Measurements from ENCODE around the gene ZDHHC7.

ZDHHC7 gene

DNA sequence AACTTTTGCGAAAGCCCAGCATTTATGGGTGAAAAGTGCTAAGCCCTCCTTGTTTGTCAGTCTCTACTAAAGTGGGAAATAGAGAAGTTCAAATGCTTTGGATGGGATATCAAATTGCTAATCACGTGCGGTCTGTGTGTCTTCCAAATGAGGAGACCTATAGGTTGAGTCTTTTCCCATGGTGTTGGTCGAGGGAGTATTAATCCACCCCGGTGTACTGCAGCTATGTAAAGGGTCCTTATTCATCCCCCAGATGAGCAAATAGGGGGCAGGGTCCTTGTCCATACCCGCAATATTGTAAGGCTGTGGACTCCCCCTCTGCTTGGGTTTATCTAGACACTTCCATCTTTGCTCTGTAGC lies 30.8 kb upstream of the ZDHHC7 start:
- H3K36me3 ChIP-seq (ENCODE audit: control insufficient read depth, low read length) = no peaks in the 10 kb centered on the region
- H3K9me3 ChIP-seq (ENCODE audit: control insufficient read depth, insufficient read depth, low read length) = no peaks in the 10 kb centered on the region
- H3K27me3 ChIP-seq (ENCODE audit: control insufficient read depth, low read length) = peaks cover 6% of the 10 kb centered on the region
- no peak for TF ChIP-seq EZH2phosphoT487 (IDR thresholded peaks at IDR 0.05; ENCODE audit: borderline replicate concordance, low read length)
- TF ChIP-seq, protein P1, sequence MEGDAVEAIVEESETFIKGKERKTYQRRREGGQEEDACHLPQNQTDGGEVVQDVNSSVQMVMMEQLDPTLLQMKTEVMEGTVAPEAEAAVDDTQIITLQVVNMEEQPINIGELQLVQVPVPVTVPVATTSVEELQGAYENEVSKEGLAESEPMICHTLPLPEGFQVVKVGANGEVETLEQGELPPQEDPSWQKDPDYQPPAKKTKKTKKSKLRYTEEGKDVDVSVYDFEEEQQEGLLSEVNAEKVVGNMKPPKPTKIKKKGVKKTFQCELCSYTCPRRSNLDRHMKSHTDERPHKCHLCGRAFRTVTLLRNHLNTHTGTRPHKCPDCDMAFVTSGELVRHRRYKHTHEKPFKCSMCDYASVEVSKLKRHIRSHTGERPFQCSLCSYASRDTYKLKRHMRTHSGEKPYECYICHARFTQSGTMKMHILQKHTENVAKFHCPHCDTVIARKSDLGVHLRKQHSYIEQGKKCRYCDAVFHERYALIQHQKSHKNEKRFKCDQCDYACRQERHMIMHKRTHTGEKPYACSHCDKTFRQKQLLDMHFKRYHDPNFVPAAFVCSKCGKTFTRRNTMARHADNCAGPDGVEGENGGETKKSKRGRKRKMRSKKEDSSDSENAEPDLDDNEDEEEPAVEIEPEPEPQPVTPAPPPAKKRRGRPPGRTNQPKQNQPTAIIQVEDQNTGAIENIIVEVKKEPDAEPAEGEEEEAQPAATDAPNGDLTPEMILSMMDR (IDR thresholded peaks at IDR 0.05; ENCODE audit: low read depth, low read length, poor library complexity, severe bottlenecking) = no peak
- H3K4me2 ChIP-seq (ENCODE audit: low read length) = no peak overlapping the region
- H4K20me1 ChIP-seq (ENCODE audit: control insufficient read depth, insufficient read depth, low read depth, low read length) = no peaks in the 10 kb centered on the region
- no peak overlapping the region for H3K27ac ChIP-seq (ENCODE audit: low read depth, low read length)
- H3K4me3 ChIP-seq (ENCODE audit: low read length) = no peak overlapping the region
- H3F3A ChIP-seq (ENCODE audit: control insufficient read depth, insufficient read depth) = no peaks in the 10 kb centered on the region
- H3K79me2 ChIP-seq (ENCODE audit: control insufficient read depth, low read length) = no peaks in the 10 kb centered on the region
- no peaks in the 10 kb centered on the region for H3K4me1 ChIP-seq (ENCODE audit: control insufficient read depth, low read length)
- H3K9me2 ChIP-seq (replicated peaks; ENCODE audit: control insufficient read depth, low read length) = no peaks in the 10 kb centered on the region

DNA sequence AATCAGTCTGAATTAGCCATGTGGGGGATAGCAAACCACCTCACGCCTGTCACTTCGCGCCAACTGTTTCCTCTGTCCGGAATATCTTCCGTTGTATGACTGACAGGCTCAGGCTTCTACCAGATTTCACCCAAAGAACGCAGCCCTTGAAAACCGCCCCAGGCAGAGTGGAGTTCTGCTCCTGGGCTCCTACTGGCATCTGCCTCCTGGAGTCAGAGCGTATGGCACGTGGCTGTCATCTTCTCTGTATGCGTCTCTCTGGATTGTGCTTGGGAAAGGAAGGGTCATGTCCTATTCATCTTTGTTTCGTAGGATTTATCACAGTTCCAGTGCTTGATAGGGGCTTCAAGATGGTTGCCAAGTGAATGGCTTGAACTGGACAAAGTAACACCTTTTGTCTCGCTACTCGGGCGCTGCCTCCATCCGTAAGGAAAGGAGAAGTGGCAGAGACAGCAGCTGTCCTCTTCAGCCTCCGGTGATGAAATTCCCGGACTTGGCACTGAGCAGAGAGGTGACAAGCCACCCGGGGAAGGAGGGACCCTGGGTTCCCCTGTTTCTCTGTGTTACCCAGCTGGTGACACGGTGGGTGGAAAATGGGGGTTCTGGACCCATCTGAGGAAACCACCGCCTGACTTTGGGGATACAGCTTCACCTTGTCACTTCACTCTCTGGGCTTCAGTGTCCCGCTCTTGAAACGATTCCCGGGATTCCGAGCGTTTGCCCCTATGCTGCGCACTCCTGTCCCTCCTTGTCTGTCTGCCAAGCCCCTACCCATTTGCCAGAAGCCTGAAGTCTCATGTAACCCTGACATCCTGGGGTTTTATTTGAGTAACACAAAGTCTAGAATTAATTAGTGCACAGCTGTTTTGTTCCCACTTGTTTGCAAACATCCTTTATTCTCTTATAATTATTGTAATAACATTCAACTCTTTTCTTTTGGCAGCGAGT lies 30.2 kb upstream of the ZDHHC7 start:
- Histone ChIP-seq H3F3A (ENCODE audit: control insufficient read depth, insufficient read depth) (no peaks in the 10 kb centered on the region), H3K36me3 (ENCODE audit: control insufficient read depth, low read length) (no peaks in the 10 kb centered on the region), H3K9me2 (replicated peaks; ENCODE audit: control insufficient read depth, low read length) (no peaks in the 10 kb centered on the region), H3K4me2 (ENCODE audit: low read length) (no peak overlapping the region), H3K27me3 (ENCODE audit: control insufficient read depth, low read length) (peaks cover under 1% of the 10 kb centered on the region; the same call in 1 of the 2 replicates), H3K4me1 (ENCODE audit: control insufficient read depth, low read length) (no peaks in the 10 kb centered on the region), H3K4me3 (ENCODE audit: low read length) (no peak overlapping the region), H3K27ac (ENCODE audit: low read depth, low read length) (no peak overlapping the region), H4K20me1 (ENCODE audit: control insufficient read depth, insufficient read depth, low read depth, low read length) (no peaks in the 10 kb centered on the region), H3K9me3 (ENCODE audit: control insufficient read depth, insufficient read depth, low read length) (no peaks in the 10 kb centered on the region), H3K79me2 (ENCODE audit: control insufficient read depth, low read length) (no peaks in the 10 kb centered on the region)
- no peak for TF ChIP-seq EZH2phosphoT487 (IDR thresholded peaks at IDR 0.05; ENCODE audit: borderline replicate concordance, low read length)
- TF ChIP-seq, protein P1 (IDR thresholded peaks at IDR 0.05; ENCODE audit: low read depth, low read length, poor library complexity, severe bottlenecking) = no peak

DNA sequence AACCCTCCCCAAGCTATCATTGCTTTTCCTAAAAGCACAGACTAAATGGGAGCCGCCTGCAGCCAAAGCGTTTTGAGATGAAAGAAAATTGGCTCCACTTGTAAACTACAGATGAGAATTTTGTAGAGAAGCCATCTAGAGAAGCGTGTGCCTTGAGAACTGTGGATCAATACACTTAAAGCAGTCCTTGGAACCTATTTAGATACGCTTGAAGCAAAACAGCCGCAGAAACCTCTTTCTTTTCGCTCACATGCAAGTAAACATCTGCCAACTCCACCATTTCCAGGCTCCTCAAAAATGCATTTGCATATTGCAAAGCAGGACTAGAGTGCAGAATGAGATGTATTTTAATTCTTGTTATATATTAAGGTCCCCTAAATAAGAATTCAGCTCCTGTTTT lies 29.4 kb upstream of the ZDHHC7 start:
- Histone ChIP-seq H3K9me3 (ENCODE audit: control insufficient read depth, insufficient read depth, low read length) (no peaks in the 10 kb centered on the region), H3K4me2 (ENCODE audit: low read length) (no peak overlapping the region)
- no peak for TF ChIP-seq EZH2phosphoT487 (IDR thresholded peaks at IDR 0.05; ENCODE audit: borderline replicate concordance, low read length)
- TF ChIP-seq, protein P1 (IDR thresholded peaks at IDR 0.05; ENCODE audit: low read depth, low read length, poor library complexity, severe bottlenecking) = no peak

More for the DNA sequence above, 29.4 kb upstream of the ZDHHC7 start:
- Histone ChIP-seq H3K4me3 (ENCODE audit: low read length) (no peak overlapping the region), H3K27ac (ENCODE audit: low read depth, low read length) (no peak overlapping the region), H3F3A (ENCODE audit: control insufficient read depth, insufficient read depth) (no peaks in the 10 kb centered on the region), H3K4me1 (ENCODE audit: control insufficient read depth, low read length) (no peaks in the 10 kb centered on the region), H3K27me3 (ENCODE audit: control insufficient read depth, low read length) (no peaks in the 10 kb centered on the region), H3K36me3 (ENCODE audit: control insufficient read depth, low read length) (no peaks in the 10 kb centered on the region), H4K20me1 (ENCODE audit: control insufficient read depth, insufficient read depth, low read depth, low read length) (no peaks in the 10 kb centered on the region), H3K79me2 (ENCODE audit: control insufficient read depth, low read length) (no peaks in the 10 kb centered on the region), H3K9me2 (replicated peaks; ENCODE audit: control insufficient read depth, low read length) (no peaks in the 10 kb centered on the region)

Data from DOHH2 (cell line).